ENCODE measurements around the gene ZBTB20. TPM values are rescaled to one million over a fixed set of nuclear protein-coding genes. Genes with fewer than 3 reads are reported as not detected.

Gene ZBTB20
- polyA plus RNA-seq, 3 donors = 1.3 to 3.2 (median 2.0) TPM

GRCh38 chr3:115062412-115062956, 84.6 kb downstream of the ZBTB20 start:
- TF ChIP-seq CTCF (IDR thresholded peaks at IDR 0.05) = no peak
- H3K9ac ChIP-seq (ENCODE audit: insufficient read depth, low read length, poor library complexity, severe bottlenecking) = no peak overlapping the region
- H3K27me3 Mint-ChIP-seq (ENCODE audit: low read depth in 3 of 3) = no peaks in the 10 kb centered on the region
- peaks cover 1 to 3% of the 10 kb centered on the region in 2 donors for H3K36me3 Mint-ChIP-seq
- H3K4me1 Mint-ChIP-seq = peaks cover 3% of the 10 kb centered on the region
- no peaks in the 10 kb centered on the region for H3K27me3 ChIP-seq (ENCODE audit: control insufficient read depth in 2 of 2, insufficient read depth in 2 of 2, low read length in 2 of 2)
- H3K36me3 ChIP-seq (replicated peaks in 1 of 2; ENCODE audit: control insufficient read depth in 1 of 2, insufficient read depth in 2 of 2, low read length in 2 of 2) = no peaks in the 10 kb centered on the region
- H3K4me1 ChIP-seq (ENCODE audit: control insufficient read depth in 1 of 2, insufficient read depth in 2 of 2, low read length in 2 of 2) = no peaks in the 10 kb centered on the region
- no peak for DNase-seq
- no peak overlapping the region for H3K4me3 Mint-ChIP-seq
- no peak overlapping the region for H2AFZ ChIP-seq (ENCODE audit: insufficient read depth, low read depth, low read length, poor library complexity, severe bottlenecking)
- peaks cover 4% of the 10 kb centered on the region for H4K20me1 ChIP-seq (ENCODE audit: insufficient read depth, low read length)
- H3K4me2 ChIP-seq (replicated peaks; ENCODE audit: extremely low read depth, low read length, poor library complexity, severe bottlenecking) = no peak overlapping the region
- H3K79me2 ChIP-seq (ENCODE audit: insufficient read depth, low read length) = no peaks in the 10 kb centered on the region
- no peak overlapping the region for H3K27ac Mint-ChIP-seq
- no peak overlapping the region for H3K27ac ChIP-seq (ENCODE audit: low read depth in 1 of 2, low read length in 2 of 2)
- H3K9me3 Mint-ChIP-seq = peaks cover 0 to 6% (median 2%) of the 10 kb centered on the region in 7 donors
- no peak overlapping the region for H3K4me3 ChIP-seq (replicated peaks in 1 of 3; ENCODE audit: low read depth in 2 of 3, low read length in 3 of 3)
- H3K9me3 ChIP-seq (replicated peaks in 1 of 2; ENCODE audit: control insufficient read depth in 1 of 2, insufficient read depth in 1 of 2, low read length in 2 of 2) = peaks cover 0 to 4% of the 10 kb centered on the region in 2 donors
- intact Hi-C loops (cut with micrococcal nuclease) = no loop called here

- no peaks in the 10 kb centered on the region for H3K27me3 Mint-ChIP-seq (ENCODE audit: low read depth in 3 of 3)
- Histone ChIP-seq H3K79me2 (ENCODE audit: insufficient read depth, low read length) (no peaks in the 10 kb centered on the region), H3K4me3 (replicated peaks in 1 of 3; ENCODE audit: low read depth in 2 of 3, low read length in 3 of 3) (no peak overlapping the region), H3K27ac (ENCODE audit: low read depth in 1 of 2, low read length in 2 of 2) (no peak overlapping the region), H3K9ac (ENCODE audit: insufficient read depth, low read length, poor library complexity, severe bottlenecking) (no peak overlapping the region), H3K4me1 (ENCODE audit: control insufficient read depth in 1 of 2, insufficient read depth in 2 of 2, low read length in 2 of 2) (no peaks in the 10 kb centered on the region), H3K36me3 (replicated peaks in 1 of 2; ENCODE audit: control insufficient read depth in 1 of 2, insufficient read depth in 2 of 2, low read length in 2 of 2) (no peaks in the 10 kb centered on the region), H2AFZ (ENCODE audit: insufficient read depth, low read depth, low read length, poor library complexity, severe bottlenecking) (no peak overlapping the region), H4K20me1 (ENCODE audit: insufficient read depth, low read length) (peaks cover 4% of the 10 kb centered on the region), H3K4me2 (replicated peaks; ENCODE audit: extremely low read depth, low read length, poor library complexity, severe bottlenecking) (no peak overlapping the region), H3K9me3 (replicated peaks in 1 of 2; ENCODE audit: control insufficient read depth in 1 of 2, insufficient read depth in 1 of 2, low read length in 2 of 2) (peaks cover 0 to 4% of the 10 kb centered on the region in 2 donors), H3K27me3 (ENCODE audit: control insufficient read depth in 2 of 2, insufficient read depth in 2 of 2, low read length in 2 of 2) (no peaks in the 10 kb centered on the region)
- intact Hi-C loops (cut with micrococcal nuclease) = no loop called here
- peaks cover 3% of the 10 kb centered on the region for H3K4me1 Mint-ChIP-seq
- no peak for DNase-seq
- no peak for TF ChIP-seq CTCF (IDR thresholded peaks at IDR 0.05)
- no peak overlapping the region for H3K27ac Mint-ChIP-seq
- no peak overlapping the region for H3K4me3 Mint-ChIP-seq
- peaks cover 0 to 6% (median 2%) of the 10 kb centered on the region in 7 donors for H3K9me3 Mint-ChIP-seq
- peaks cover 1 to 3% of the 10 kb centered on the region in 2 donors for H3K36me3 Mint-ChIP-seq
- whole genome bisulfite sequencing (ENCODE audit: insufficient coverage) = 74% methylated on average over 2 of the region's 2 CpGs
Measured at GRCh38 chr3:115062009-115062408, 85.1 kb downstream of the ZBTB20 start.

Data from CD14-positive monocyte (primary cell).